NT2/D1 (cell line): ENCODE results near the gene AOC3.

Source experiments
- SUZ12 ChIP-seq: IDR thresholded peaks from 2 replicates; pipeline ENCODE4 v1.6.1; 2011; ENCODE audit not compliant: insufficient read length, insufficient read depth; ENCODE audit errors: extremely low read depth
- YY1 ChIP-seq: IDR thresholded peaks from 2 replicates; pipeline ENCODE4 v1.6.1; 2011; ENCODE audit not compliant: insufficient read length, insufficient read depth
- ZNF274 ChIP-seq: IDR thresholded peaks from 2 replicates; pipeline ENCODE4 v1.6.1; 2011; ENCODE audit warnings: mild to moderate bottlenecking, low read depth, low read length

DNA sequence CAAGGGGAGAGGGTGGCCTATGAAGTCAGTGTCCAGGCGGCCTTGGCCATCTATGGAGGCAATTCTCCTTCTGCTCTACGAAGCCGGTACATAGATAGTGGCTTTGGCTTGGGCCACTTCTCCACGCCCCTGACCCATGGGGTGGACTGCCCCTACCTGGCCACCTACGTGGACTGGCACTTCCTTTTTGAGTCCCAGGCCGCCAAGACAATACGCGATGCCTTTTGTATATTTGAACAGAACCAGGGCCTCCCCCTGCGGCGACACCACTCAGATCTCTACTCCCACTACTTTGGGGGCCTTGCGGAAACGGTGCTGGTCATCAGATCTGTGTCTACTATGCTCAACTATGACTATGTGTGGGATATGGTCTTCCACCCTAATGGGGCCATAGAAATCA, 17.3 kb downstream of the AOC3 start:
- TF ChIP-seq SUZ12 (no peak), ZNF274 (no peak), YY1 (no peak)
